NCI-H345 treated with DMSO at 0.1 percent for 48 hours (cell line): ENCODE measurements around the gene MXI1.

Experiments
- DNase-seq: peaks from one replicate; lab custom pipeline; 2025; ENCODE audit not compliant: unreplicated experiment; lab: John Stamatoyannopoulos, UW

MXI1 gene

GRCh38 chr10:110207011-110207804, at the start of gene MXI1:
MXI1 (plus strand) TSS chr10:110207605; CDS start chr10:110207809, 204 bp downstream.
- DNase-seq = no peak

GRCh38 chr10:110158051-110159005, 49.1 kb upstream of the MXI1 start:
- no peak for DNase-seq

GRCh38 chr10:110160081-110160480, 47.3 kb upstream of the MXI1 start:
- DNase-seq = no peak

GRCh38 chr10:110160522-110160921, 46.9 kb upstream of the MXI1 start:
- DNase-seq = no peak

- DNase-seq = no peak
Measured at GRCh38 chr10:110162741-110163145, 44.7 kb upstream of the MXI1 start.

- peak; percentile 30 for DNase-seq
Measured at GRCh38 chr10:110163192-110163773, 44.1 kb upstream of the MXI1 start.

GRCh38 chr10:110163841-110164240, 43.6 kb upstream of the MXI1 start:
- no peak for DNase-seq

GRCh38 chr10:110165239-110165638, 42.2 kb upstream of the MXI1 start:
- DNase-seq = no peak

- DNase-seq = no peak
Measured at GRCh38 chr10:110167149-110167548, 40.3 kb upstream of the MXI1 start.

GRCh38 chr10:110168601-110169481, 38.6 kb upstream of the MXI1 start:
- DNase-seq = no peak

GRCh38 chr10:110169586-110169985, 37.8 kb upstream of the MXI1 start:
- DNase-seq = no peak

GRCh38 chr10:110170142-110170971, 37.0 kb upstream of the MXI1 start:
- DNase-seq = no peak

GRCh38 chr10:110171032-110171431, 36.4 kb upstream of the MXI1 start:
- DNase-seq = no peak

GRCh38 chr10:110172155-110172554, 35.2 kb upstream of the MXI1 start:
- no peak for DNase-seq

- peak; percentile 42 for DNase-seq
Measured at GRCh38 chr10:110174201-110174600, 33.2 kb upstream of the MXI1 start.

GRCh38 chr10:110174816-110175215, 32.6 kb upstream of the MXI1 start:
- no peak for DNase-seq

- DNase-seq = no peak
Measured at GRCh38 chr10:110175406-110175805, 32.0 kb upstream of the MXI1 start.

- no peak for DNase-seq
Measured at GRCh38 chr10:110176141-110177030, 31.0 kb upstream of the MXI1 start.

GRCh38 chr10:110179220-110179619, 28.2 kb upstream of the MXI1 start:
- DNase-seq = no peak
